Liver (tissue), 9 donors: ENCODE results near the gene UBE2E2. TPM values are rescaled to one million over a fixed set of nuclear protein-coding genes. Genes with fewer than 3 reads are reported as not detected.
A peak's percentile ranks its signal among the peaks of the same experiment; 100 is the strongest.

ENCODE experiments used
- DNase-seq: peaks from one replicate; pipeline ENCODE4 v3.0.0-alpha.2; 2017; ENCODE audit warnings: low spot score
- H3K27ac ChIP-seq, 2 donors: one replicate each; pipeline ENCODE4 v1.7.0; 2013; ENCODE audit warnings: inconsistent platforms in 2 of 2, low read length in 2 of 2, control low read depth in 1 of 2, low read depth in 1 of 2, mild to moderate bottlenecking in 1 of 2
- H3K27me3 ChIP-seq, 4 donors: one replicate each; pipeline versions ENCODE4 v1.6.1 to v1.7.0; 2013; ENCODE audit warnings: low read length in 3 of 4, inconsistent platforms in 1 of 4, mild to moderate bottlenecking in 1 of 4, moderate library complexity in 1 of 4; ENCODE audit not compliant: control insufficient read depth in 4 of 4, insufficient read depth in 4 of 4
- H3K36me3 ChIP-seq, 4 donors: one replicate each; pipeline versions ENCODE4 v1.6.1 to v1.7.0; 2013; ENCODE audit warnings: low read length in 3 of 4, mild to moderate bottlenecking in 3 of 4, low read depth in 1 of 4, moderate library complexity in 1 of 4; ENCODE audit not compliant: control insufficient read depth in 4 of 4, insufficient read depth in 3 of 4
- H3K4me1 ChIP-seq, 4 donors: one replicate each; pipeline versions ENCODE4 v1.6.1 to v1.7.0; 2013; ENCODE audit warnings: low read length in 3 of 4, mild to moderate bottlenecking in 3 of 4, moderate library complexity in 1 of 4; ENCODE audit not compliant: control insufficient read depth in 4 of 4, insufficient read depth in 4 of 4
- H3K4me3 ChIP-seq, 3 donors: one replicate each; pipeline versions ENCODE4 v1.6.1 to v1.7.0; 2013; ENCODE audit warnings: low read length in 3 of 3, control low read depth in 1 of 3, low read depth in 1 of 3, mild to moderate bottlenecking in 1 of 3
- H3K9ac ChIP-seq, 2 donors: one replicate each; pipeline ENCODE4 v1.7.0; 2013; ENCODE audit warnings: low read length in 2 of 2, mild to moderate bottlenecking in 2 of 2, moderate library complexity in 2 of 2, control low read depth in 1 of 2, low read depth in 1 of 2
- H3K9me3 ChIP-seq, 4 donors: one replicate each; pipeline versions ENCODE4 v1.6.1 to v1.7.0; 2013; ENCODE audit warnings: low read length in 3 of 4; ENCODE audit not compliant: control insufficient read depth in 4 of 4
- ATF3 ChIP-seq: IDR thresholded peaks from 2 replicates; pipeline ENCODE4 v1.6.1; 2016; ENCODE audit warnings: antibody characterized with exemption
- CTCF ChIP-seq: fragments of 150-350 bp; IDR thresholded peaks from 2 replicates; pipeline ENCODE4 v1.5.1; 2017; ENCODE audit warnings: improper control_type of control experiment, low read depth, low read length; ENCODE audit not compliant: missing input control
- EGR1 ChIP-seq, 2 donors: IDR thresholded peaks; 2 replicates each; pipeline ENCODE4 v1.6.1; 2016 to 2018; ENCODE audit warnings: antibody characterized with exemption in 2 of 2, low read depth in 2 of 2
- FOXA2 ChIP-seq: IDR thresholded peaks from 2 replicates; pipeline ENCODE4 v1.6.1; 2016; ENCODE audit warnings: antibody characterized with exemption
- HNF4A ChIP-seq, 2 donors: conservative IDR thresholded peaks; 2 replicates each; pipeline ENCODE4 v1.6.1; 2016; ENCODE audit warnings: antibody characterized with exemption in 2 of 2, mild to moderate bottlenecking in 2 of 2
- HNF4G ChIP-seq: IDR thresholded peaks from 2 replicates; pipeline ENCODE4 v1.6.1; 2016; ENCODE audit warnings: antibody characterized with exemption
- JUND ChIP-seq, 2 donors: IDR thresholded peaks; 2 replicates each; pipeline ENCODE4 v1.6.1; 2016; ENCODE audit warnings: antibody characterized with exemption in 2 of 2
- RAD21 ChIP-seq, 2 donors: IDR thresholded peaks; 2 replicates each; pipeline ENCODE4 v1.6.1; 2016; ENCODE audit warnings: antibody characterized with exemption in 2 of 2, mild to moderate bottlenecking in 2 of 2
- RXRA ChIP-seq, 2 donors: IDR thresholded peaks; 2 replicates each; pipeline ENCODE4 v1.6.1; 2017 to 2018; ENCODE audit warnings: antibody characterized with exemption in 2 of 2, mild to moderate bottlenecking in 1 of 2
- SP1 ChIP-seq: IDR thresholded peaks from 2 replicates; pipeline ENCODE4 v1.6.1; 2018; ENCODE audit warnings: antibody characterized with exemption, mild to moderate bottlenecking
- TAF1 ChIP-seq: conservative IDR thresholded peaks from 2 replicates; pipeline ENCODE4 v1.6.1; 2016; ENCODE audit warnings: antibody characterized with exemption, mild to moderate bottlenecking
- YY1 ChIP-seq: IDR thresholded peaks from 2 replicates; pipeline ENCODE4 v1.6.1; 2016; ENCODE audit warnings: antibody characterized with exemption, mild to moderate bottlenecking
- ZBTB33 ChIP-seq: IDR thresholded peaks from 2 replicates; pipeline ENCODE4 v1.6.1; 2016; ENCODE audit warnings: antibody characterized with exemption
- WGBS: extraction: QIAGEN DNeasy Blood & Tissue Kit; methylation state at CpG from one replicate; pipeline ENCODE4 v1.1.7; 2013; 5-methylcytosine and 5-hydroxymethylcytosine counted together
- polyA plus RNA-seq, 2 donors: library from polyadenylated mRNA; stranded (reverse) in 1 of 2; unstranded in 1 of 2; fragments of 200-250 nt in 1 of 2; fragments of >200 nt in 1 of 2; fragmentation: Nextera tagmentation in 1 of 2; extraction: Ambion mirVana in 1 of 2; gene quantifications; one replicate each; pipeline versions ENCODE4 v1.2.1 to v1.2.3, GENCODE V29; 2013 to 2015
- total RNA-seq, 2 donors: library from RNA; depleted of rRNA; stranded (reverse); fragments of >200 nt; gene quantifications; one replicate each; pipeline ENCODE4 v1.2.3, GENCODE V29; 2014
- TF ChIP-seq, protein P1 (sequence below): IDR thresholded peaks from 2 replicates; pipeline ENCODE4 v1.6.1; 2016; ENCODE audit warnings: antibody characterized with exemption
- TF ChIP-seq, protein P2 (sequence below): IDR thresholded peaks from 2 replicates; pipeline ENCODE4 v1.6.1; 2016; ENCODE audit warnings: antibody characterized with exemption, mild to moderate bottlenecking
- donor health status: healthy.
- donor health status: healthy.
- donor health status: healthy.
- donor health status: healthy.
- donor health status: healthy.

Gene UBE2E2
- total and polyA plus RNA-seq, 4 donors = 9.0 to 27.8 (median 16.8) TPM

GRCh38 chr3:23239211-23240068 is 36.3 kb downstream of the UBE2E2 start:
- Histone ChIP-seq H3K9ac (no peak overlapping the region), H3K27me3 (no peaks in the 10 kb centered on the region), H3K27ac (no peak overlapping the region), H3K4me3 (no peak overlapping the region), H3K4me1 (peaks cover 0 to 10% (median 2%) of the 10 kb centered on the region in 4 donors), H3K36me3 (no peaks in the 10 kb centered on the region), H3K9me3 (no peaks in the 10 kb centered on the region)
- WGBS = 66% methylated on average over 4 of the region's 4 CpGs
- TF ChIP-seq ZBTB33 (no peak), HNF4G (no peak), TAF1 (no peak), FOXA2 (no peak), HNF4A (conservative IDR thresholded peaks at IDR 0.05) (peak in 1 of 2 donors; percentile 21), ATF3 (no peak), JUND (IDR thresholded peaks at IDR 0.05) (no peak), EGR1 (IDR thresholded peaks at IDR 0.05; ENCODE audit: low read depth in 2 of 2) (no peak), YY1 (no peak), CTCF (no peak), RXRA (IDR thresholded peaks at IDR 0.05) (peak in 1 of 2 donors; percentile 39), RAD21 (IDR thresholded peaks at IDR 0.05) (no peak), SP1 (no peak)
- TF ChIP-seq, protein P1, sequence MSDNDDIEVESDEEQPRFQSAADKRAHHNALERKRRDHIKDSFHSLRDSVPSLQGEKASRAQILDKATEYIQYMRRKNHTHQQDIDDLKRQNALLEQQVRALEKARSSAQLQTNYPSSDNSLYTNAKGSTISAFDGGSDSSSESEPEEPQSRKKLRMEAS = no peak
- DNase-seq = no peak

GRCh38 chr3:23240171-23240785 is 37.2 kb downstream of the UBE2E2 start:
- DNase-seq = no peak
- Histone ChIP-seq H3K9ac (no peak overlapping the region), H3K36me3 (no peaks in the 10 kb centered on the region), H3K4me1 (peaks cover 0 to 13% (median 2%) of the 10 kb centered on the region in 4 donors), H3K4me3 (no peak overlapping the region), H3K9me3 (no peaks in the 10 kb centered on the region), H3K27ac (no peak overlapping the region), H3K27me3 (no peaks in the 10 kb centered on the region)
- WGBS = 96% methylated on average over 3 of the region's 3 CpGs
- TF ChIP-seq TAF1 = no peak
- no peak for TF ChIP-seq EGR1 (IDR thresholded peaks at IDR 0.05; ENCODE audit: low read depth in 2 of 2)
- TF ChIP-seq, protein P2, sequence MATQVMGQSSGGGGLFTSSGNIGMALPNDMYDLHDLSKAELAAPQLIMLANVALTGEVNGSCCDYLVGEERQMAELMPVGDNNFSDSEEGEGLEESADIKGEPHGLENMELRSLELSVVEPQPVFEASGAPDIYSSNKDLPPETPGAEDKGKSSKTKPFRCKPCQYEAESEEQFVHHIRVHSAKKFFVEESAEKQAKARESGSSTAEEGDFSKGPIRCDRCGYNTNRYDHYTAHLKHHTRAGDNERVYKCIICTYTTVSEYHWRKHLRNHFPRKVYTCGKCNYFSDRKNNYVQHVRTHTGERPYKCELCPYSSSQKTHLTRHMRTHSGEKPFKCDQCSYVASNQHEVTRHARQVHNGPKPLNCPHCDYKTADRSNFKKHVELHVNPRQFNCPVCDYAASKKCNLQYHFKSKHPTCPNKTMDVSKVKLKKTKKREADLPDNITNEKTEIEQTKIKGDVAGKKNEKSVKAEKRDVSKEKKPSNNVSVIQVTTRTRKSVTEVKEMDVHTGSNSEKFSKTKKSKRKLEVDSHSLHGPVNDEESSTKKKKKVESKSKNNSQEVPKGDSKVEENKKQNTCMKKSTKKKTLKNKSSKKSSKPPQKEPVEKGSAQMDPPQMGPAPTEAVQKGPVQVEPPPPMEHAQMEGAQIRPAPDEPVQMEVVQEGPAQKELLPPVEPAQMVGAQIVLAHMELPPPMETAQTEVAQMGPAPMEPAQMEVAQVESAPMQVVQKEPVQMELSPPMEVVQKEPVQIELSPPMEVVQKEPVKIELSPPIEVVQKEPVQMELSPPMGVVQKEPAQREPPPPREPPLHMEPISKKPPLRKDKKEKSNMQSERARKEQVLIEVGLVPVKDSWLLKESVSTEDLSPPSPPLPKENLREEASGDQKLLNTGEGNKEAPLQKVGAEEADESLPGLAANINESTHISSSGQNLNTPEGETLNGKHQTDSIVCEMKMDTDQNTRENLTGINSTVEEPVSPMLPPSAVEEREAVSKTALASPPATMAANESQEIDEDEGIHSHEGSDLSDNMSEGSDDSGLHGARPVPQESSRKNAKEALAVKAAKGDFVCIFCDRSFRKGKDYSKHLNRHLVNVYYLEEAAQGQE = no peak
